ENCODE measurements around the gene HCRTR1. TPM values are rescaled to one million over a fixed set of nuclear protein-coding genes. Genes with fewer than 3 reads are reported as not detected.

HCRTR1 gene
- total RNA-seq, 4 donors from 2014 or later: 0.59 TPM; not detected in 3

DNA sequence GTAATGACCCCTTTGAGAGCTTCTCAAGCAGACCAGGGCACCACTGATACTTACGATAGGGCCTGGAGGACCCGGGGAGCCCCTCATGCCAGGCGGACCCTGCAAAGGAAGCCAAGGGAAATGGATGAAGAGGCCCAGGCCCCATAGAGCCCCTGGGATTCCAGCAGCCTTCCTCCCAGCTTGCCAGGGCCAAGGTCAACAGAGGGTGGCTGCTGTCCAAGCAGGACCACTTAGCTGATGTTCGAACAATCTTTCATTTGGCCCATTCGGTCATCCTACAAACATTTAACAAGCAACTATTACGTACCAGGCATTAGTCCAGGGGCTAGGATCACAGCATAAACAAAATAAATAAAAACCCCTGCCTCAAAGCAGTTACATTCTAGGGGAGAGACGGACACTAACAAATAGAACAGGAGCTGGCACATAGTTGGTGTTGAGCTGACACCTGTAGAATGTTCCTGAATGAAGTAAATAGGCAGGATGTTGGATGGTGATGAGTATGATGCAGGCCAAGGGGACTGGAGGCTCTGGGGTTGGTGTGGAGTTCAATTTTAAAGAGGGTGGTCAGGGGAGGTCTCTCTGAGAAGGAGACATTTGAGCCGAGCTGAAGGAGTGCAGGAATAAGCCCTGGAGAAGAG, 54.2 kb downstream of the HCRTR1 start:
- intact Hi-C loops (cut with DNase I; ENCODE audit: low total_unique reads) (loop anchor here (2.0 kb wide), 1 partner anchor 31 kb away; no protein-coding TSS in a partner anchor), in situ Hi-C loops (cut with MboI; ENCODE audit: low sequenced_read_pairs in 4 of 4) (loop anchor here (25.0 kb wide), 1 partner anchor 291 kb away; no protein-coding TSS in a partner anchor)
- Histone ChIP-seq H3K4me3 (no peak overlapping the region), H3K27me3 (no peaks in the 10 kb centered on the region), H3K9me3 (no peaks in the 10 kb centered on the region), H3K27ac (peak overlapping the region in 1 of 4 donors; percentile 53), H3K4me1 (peaks cover 34 to 42% of the 10 kb centered on the region in 2 donors), H3K36me3 (no peaks in the 10 kb centered on the region)
- no peak for DNase-seq
- no peak for TF ChIP-seq POLR2A (IDR thresholded peaks at IDR 0.05)
- TF ChIP-seq, protein P1, sequence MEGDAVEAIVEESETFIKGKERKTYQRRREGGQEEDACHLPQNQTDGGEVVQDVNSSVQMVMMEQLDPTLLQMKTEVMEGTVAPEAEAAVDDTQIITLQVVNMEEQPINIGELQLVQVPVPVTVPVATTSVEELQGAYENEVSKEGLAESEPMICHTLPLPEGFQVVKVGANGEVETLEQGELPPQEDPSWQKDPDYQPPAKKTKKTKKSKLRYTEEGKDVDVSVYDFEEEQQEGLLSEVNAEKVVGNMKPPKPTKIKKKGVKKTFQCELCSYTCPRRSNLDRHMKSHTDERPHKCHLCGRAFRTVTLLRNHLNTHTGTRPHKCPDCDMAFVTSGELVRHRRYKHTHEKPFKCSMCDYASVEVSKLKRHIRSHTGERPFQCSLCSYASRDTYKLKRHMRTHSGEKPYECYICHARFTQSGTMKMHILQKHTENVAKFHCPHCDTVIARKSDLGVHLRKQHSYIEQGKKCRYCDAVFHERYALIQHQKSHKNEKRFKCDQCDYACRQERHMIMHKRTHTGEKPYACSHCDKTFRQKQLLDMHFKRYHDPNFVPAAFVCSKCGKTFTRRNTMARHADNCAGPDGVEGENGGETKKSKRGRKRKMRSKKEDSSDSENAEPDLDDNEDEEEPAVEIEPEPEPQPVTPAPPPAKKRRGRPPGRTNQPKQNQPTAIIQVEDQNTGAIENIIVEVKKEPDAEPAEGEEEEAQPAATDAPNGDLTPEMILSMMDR (IDR thresholded peaks at IDR 0.05 in 4 of 5, conservative IDR thresholded peaks at IDR 0.05 in 1 of 5): no peak
- no peak for ATAC-seq

GRCh38 chr1:31672986-31673385, 55.5 kb downstream of the HCRTR1 start:
- H3K4me1 ChIP-seq: peaks cover 34 to 42% of the 10 kb centered on the region in 2 donors
- in situ Hi-C loops (cut with MboI; ENCODE audit: low sequenced_read_pairs in 4 of 4): loop anchor here (25.0 kb wide), 1 partner anchor 289 kb away; no protein-coding TSS in a partner anchor
- intact Hi-C loops (cut with DNase I; ENCODE audit: low total_unique reads): loop anchor here (2.0 kb wide), 1 partner anchor 30 kb away; no protein-coding TSS in a partner anchor

GRCh38 chr1:31673433-31673832, 55.9 kb downstream of the HCRTR1 start:
- Histone ChIP-seq H3K4me3 (no peak overlapping the region), H3K27ac (peak overlapping the region in 3 of 4 donors; percentile 40 to 58 (median 44)), H3K4me1 (peaks cover 34 to 42% of the 10 kb centered on the region in 2 donors), H3K27me3 (no peaks in the 10 kb centered on the region), H3K36me3 (no peaks in the 10 kb centered on the region), H3K9me3 (no peaks in the 10 kb centered on the region)
- DNase-seq: no peak
- intact Hi-C loops (cut with DNase I; ENCODE audit: low total_unique reads) (loop anchor here (2.0 kb wide), 1 partner anchor 29 kb away; no protein-coding TSS in a partner anchor), in situ Hi-C loops (cut with MboI; ENCODE audit: low sequenced_read_pairs in 4 of 4) (loop anchor here (25.0 kb wide), 1 partner anchor 289 kb away; no protein-coding TSS in a partner anchor)
- ATAC-seq: no peak
- TF ChIP-seq POLR2A (IDR thresholded peaks at IDR 0.05): no peak
- TF ChIP-seq, protein P1 (IDR thresholded peaks at IDR 0.05 in 4 of 5, conservative IDR thresholded peaks at IDR 0.05 in 1 of 5): no peak

More at GRCh38 chr1:31672986-31673385, 55.5 kb downstream of the HCRTR1 start:
- DNase-seq (peak; percentile 18 to 71), ATAC-seq (peak; percentile 59 to 77)
- Histone ChIP-seq H3K27me3 (no peaks in the 10 kb centered on the region), H3K36me3 (no peaks in the 10 kb centered on the region), H3K4me3 (no peak overlapping the region), H3K27ac (peak overlapping the region; percentile 33 to 58 (median 42)), H3K9me3 (no peaks in the 10 kb centered on the region)
- TF ChIP-seq, protein P1 (IDR thresholded peaks at IDR 0.05 in 4 of 5, conservative IDR thresholded peaks at IDR 0.05 in 1 of 5): no peak
- TF ChIP-seq POLR2A (IDR thresholded peaks at IDR 0.05): no peak

DNA sequence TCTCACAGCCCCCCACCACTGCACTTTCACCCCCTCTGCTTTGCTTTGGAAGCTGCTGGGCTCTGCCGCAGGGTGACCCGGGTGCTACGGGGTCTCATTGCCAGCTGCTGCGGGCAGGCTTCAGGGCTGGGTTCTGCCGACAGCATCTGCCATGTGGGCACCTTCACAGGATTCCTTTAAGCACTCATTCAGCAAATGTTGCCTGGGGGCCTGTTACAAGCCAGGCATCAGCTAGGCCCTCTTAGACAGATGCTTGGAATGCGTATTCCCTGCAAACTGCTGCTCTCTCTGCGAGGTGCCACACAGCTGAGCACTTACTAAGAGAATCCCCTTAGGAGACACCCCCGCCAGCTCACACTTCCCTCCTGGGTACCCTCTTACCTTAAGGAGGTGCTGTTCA, 57.1 kb downstream of the HCRTR1 start:
- in situ Hi-C loops (cut with MboI; ENCODE audit: low sequenced_read_pairs in 4 of 4): loop anchor here (25.0 kb wide), 1 partner anchor 288 kb away; no protein-coding TSS in a partner anchor
- intact Hi-C loops (cut with DNase I; ENCODE audit: low total_unique reads): no loop called here
- no peak for TF ChIP-seq POLR2A (IDR thresholded peaks at IDR 0.05)
- TF ChIP-seq, protein P1 (IDR thresholded peaks at IDR 0.05 in 4 of 5, conservative IDR thresholded peaks at IDR 0.05 in 1 of 5): no peak
- no peaks in the 10 kb centered on the region for H3K27me3 ChIP-seq
- DNase-seq (no peak), ATAC-seq (no peak)
- H3K9me3 ChIP-seq: no peaks in the 10 kb centered on the region
- peaks cover 30 to 38% of the 10 kb centered on the region in 2 donors for H3K4me1 ChIP-seq
- H3K36me3 ChIP-seq: no peaks in the 10 kb centered on the region
- no peak overlapping the region for H3K4me3 ChIP-seq
- H3K27ac ChIP-seq: no peak overlapping the region
